WTC11 (cell line): ENCODE data around the gene TBC1D22A. TPM values are rescaled to one million over a fixed set of nuclear protein-coding genes. Genes with fewer than 3 reads are reported as not detected.

Source experiments
- ATAC-seq: fragments of 200-7000 bp; cut with Tn5 transposase; 2 replicates; pipeline ENCODE4 v1.10.0; 2021; ENCODE audit warnings: mild to moderate bottlenecking, moderate library complexity
- Bru-seq: library from RNA; stranded (reverse); fragments of 400-500 nt; gene quantifications from one replicate; lab custom pipeline; 2021; lab: Mats Ljungman, UMichigan
- CTCF ChIA-PET: fragments of 300-600 bp; sonication (Branson Sonifier 250); formaldehyde crosslinking; loops from one replicate; lab custom pipeline; 2021; ENCODE audit warnings: antibody characterized with exemption; lab: Charles Lee
- POLR2A ChIA-PET: fragments of 350-600 bp; sonication (Branson Sonifier 250); formaldehyde crosslinking; loops from one replicate; lab custom pipeline; 2021; ENCODE audit warnings: antibody characterized with exemption; lab: Charles Lee
- DNase-seq: peaks from one replicate; pipeline ENCODE4 v3.0.0; 2021; ENCODE audit warnings: low spot score
- H3K27ac Mint-ChIP-seq: 2 replicates; pipeline ENCODE4 v1.8.0; 2021; ENCODE audit warnings: mixed read lengths
- H3K27me3 Mint-ChIP-seq: 2 replicates; pipeline ENCODE4 v1.8.0; 2021; ENCODE audit warnings: low read depth, mild to moderate bottlenecking, moderate library complexity, mixed read lengths
- H3K36me3 Mint-ChIP-seq: 2 replicates; pipeline ENCODE4 v1.8.0; 2021; ENCODE audit warnings: mixed read lengths
- H3K4me1 Mint-ChIP-seq: 2 replicates; pipeline ENCODE4 v1.8.0; 2022; ENCODE audit warnings: mixed read lengths
- H3K4me3 Mint-ChIP-seq: 2 replicates; pipeline ENCODE4 v1.8.0; 2021; ENCODE audit warnings: mild to moderate bottlenecking, moderate library complexity, mixed read lengths
- H3K9me3 Mint-ChIP-seq: 2 replicates; pipeline ENCODE4 v1.8.0; 2021; ENCODE audit warnings: mixed read lengths
- ATF1 ChIP-seq: sonication (generic); formaldehyde crosslinking; IDR thresholded peaks from 2 replicates; pipeline ENCODE4 v1.8.1; 2023; ENCODE audit warnings: mild to moderate bottlenecking, moderate library complexity, missing genetic modification reagents
- ATF6 ChIP-seq: sonication (generic); formaldehyde crosslinking; IDR thresholded peaks from 2 replicates; pipeline ENCODE4 v1.8.1; 2023; ENCODE audit warnings: mild to moderate bottlenecking, missing genetic modification reagents
- CBFB ChIP-seq: sonication (generic); formaldehyde crosslinking; IDR thresholded peaks from 2 replicates; pipeline ENCODE4 v1.8.1; 2022; ENCODE audit warnings: mild to moderate bottlenecking, low read depth, missing genetic modification reagents
- CDX4 ChIP-seq: fragments of 250-450 bp; sonication (Bioruptor Pico); IDR thresholded peaks from 2 replicates; pipeline ENCODE4 v1.9.0; 2021; ENCODE audit warnings: moderate library complexity, mild to moderate bottlenecking, inconsistent platforms, borderline replicate concordance
- CTCF ChIP-seq: fragments of 200-600 bp; IDR thresholded peaks from 2 replicates; pipeline ENCODE4 v1.8.0; 2022; ENCODE audit warnings: antibody characterized with exemption
- E2F1 ChIP-seq: sonication (generic); formaldehyde crosslinking; IDR thresholded peaks from 2 replicates; pipeline ENCODE4 v1.8.0; 2022; ENCODE audit warnings: mild to moderate bottlenecking, missing genetic modification reagents
- E2F4 ChIP-seq: sonication (generic); formaldehyde crosslinking; IDR thresholded peaks from 2 replicates; pipeline ENCODE4 v1.8.1; 2022; ENCODE audit warnings: low read depth, mild to moderate bottlenecking, moderate library complexity, missing genetic modification reagents, borderline replicate concordance
- HMGA2 ChIP-seq: fragments of 250-450 bp; sonication (Bioruptor Pico); IDR thresholded peaks from 2 replicates; pipeline ENCODE4 v1.4.0; 2021; ENCODE audit warnings: mild to moderate bottlenecking, moderate library complexity
- NFYB ChIP-seq: sonication (generic); formaldehyde crosslinking; conservative IDR thresholded peaks from 2 replicates; pipeline ENCODE4 v1.8.0; 2022; ENCODE audit warnings: low read depth, missing genetic modification reagents
- NR2C2 ChIP-seq: sonication (generic); formaldehyde crosslinking; IDR thresholded peaks from 2 replicates; pipeline ENCODE4 v1.8.0; 2022; ENCODE audit warnings: mild to moderate bottlenecking, missing genetic modification reagents
- PRDM15 ChIP-seq: sonication (generic); formaldehyde crosslinking; IDR thresholded peaks from 2 replicates; pipeline ENCODE4 v1.8.0; 2022; ENCODE audit warnings: missing genetic modification reagents
- PRRX2 ChIP-seq: fragments of 250-450 bp; sonication (Bioruptor Pico); IDR thresholded peaks from 2 replicates; pipeline ENCODE4 v1.8.0; 2021; ENCODE audit warnings: mild to moderate bottlenecking
- TEAD4 ChIP-seq: sonication (generic); formaldehyde crosslinking; IDR thresholded peaks from 2 replicates; pipeline ENCODE4 v1.8.0; 2022; ENCODE audit warnings: mild to moderate bottlenecking, missing genetic modification reagents
- USF1 ChIP-seq: sonication (generic); formaldehyde crosslinking; IDR thresholded peaks from 2 replicates; pipeline ENCODE4 v1.8.0; 2022; ENCODE audit warnings: mild to moderate bottlenecking, missing genetic modification reagents
- USF2 ChIP-seq: sonication (generic); formaldehyde crosslinking; IDR thresholded peaks from 2 replicates; pipeline ENCODE4 v1.8.1; 2023; ENCODE audit warnings: mild to moderate bottlenecking, missing genetic modification reagents, moderate library complexity
- ZNF232 ChIP-seq: sonication (generic); formaldehyde crosslinking; IDR thresholded peaks from 2 replicates; pipeline ENCODE4 v1.8.0; 2022; ENCODE audit warnings: mild to moderate bottlenecking, missing genetic modification reagents
- ZNF671 ChIP-seq: fragments of 250-450 bp; sonication (Bioruptor Pico); IDR thresholded peaks from 2 replicates; pipeline ENCODE4 v1.8.0; 2021; ENCODE audit warnings: mild to moderate bottlenecking
- ZSCAN18 ChIP-seq: fragments of 250-450 bp; sonication (Bioruptor Pico); IDR thresholded peaks from 2 replicates; pipeline ENCODE4 v2.1.2; 2022; ENCODE audit warnings: mild to moderate bottlenecking, moderate library complexity
- long read RNA-seq, 3 experiments: library from RNA in 1 of 3; library from capped mRNA in 1 of 3; library from polyadenylated mRNA in 1 of 3; unstranded in 2 of 3; stranded (forward) in 1 of 3; transcript quantifications; one replicate each; pipeline ENCODE4 v2.0.0, GENCODE V29; 2021
- total RNA-seq: library from RNA; stranded (reverse); gene quantifications from 3 replicates; pipeline ENCODE4 v1.2.3, GENCODE V29; 2021

The TBC1D22A gene
- 18.1 to 21.0 TPM (median 19.1 TPM) in 3 replicates for total RNA-seq
- Bru-seq, nascent RNA = percentile 64 among the genes with signal in this experiment
- long read RNA-seq, experiment 1, transcript TBC1D22A-201 (13 exons, 3,787 nt) = major isoform, 53 of 82 reads
- long read RNA-seq, experiment 1, partial matches to known transcripts = 3 of 82 reads
- long read RNA-seq, experiment 1, other reads (novel, unspliced or antisense) = 25 of 82 reads
- long read RNA-seq, experiment 2, transcript TBC1D22A-201 (13 exons, 3,787 nt) = major isoform, 7 of 22 reads
- long read RNA-seq, experiment 2, partial matches to known transcripts = 7 of 22 reads
- long read RNA-seq, experiment 2, other reads (novel, unspliced or antisense) = 6 of 22 reads
- long read RNA-seq, experiment 3, transcript TBC1D22A-201 (13 exons, 3,787 nt) = major isoform, 15 of 24 reads
- long read RNA-seq, experiment 3, partial matches to known transcripts = 3 of 24 reads
- long read RNA-seq, experiment 3, other reads (novel, unspliced or antisense) = 6 of 24 reads

GRCh38 chr22:46762238-46763050 lies at the start of gene TBC1D22A:
TSS of gene TBC1D22A (plus strand) at chr22:46762650. CDS start at chr22:46762787, 137 bp downstream.
- no peaks in the 10 kb centered on the region for H3K27me3 Mint-ChIP-seq
- H3K4me1 Mint-ChIP-seq = peaks cover 20% of the 10 kb centered on the region
- ATAC-seq (peak; percentile 85), DNase-seq (peak; percentile 94)
- H3K27ac Mint-ChIP-seq = peak within 1 kb of the TSS; percentile 99
- peaks cover 5% of the 10 kb centered on the region for H3K36me3 Mint-ChIP-seq
- POLR2A ChIA-PET = interaction anchor here (0.7 to 1.4 kb wide), 6 partner anchors 12 to 164 kb away, joined by 3 to 6 read pairs (median 4); no protein-coding TSS in a partner anchor
- CTCF ChIA-PET = interaction anchor here (1.0 to 2.0 kb wide), 9 partner anchors 11 to 394 kb away, joined by 3 to 23 read pairs (median 5); partner anchors contain the start of gene CERK
- H3K9me3 Mint-ChIP-seq = peaks cover 2% of the 10 kb centered on the region
- H3K4me3 Mint-ChIP-seq = peak within 1 kb of the TSS; percentile 99
- TF ChIP-seq NFYB (CRISPR knock-in tag) = no peak
- 0 out of 2 replicates have a peak, but pooled peaks have one; percentile 18 for TF ChIP-seq ZNF232 (CRISPR knock-in tag)
- no peak for TF ChIP-seq ATF6
- TF ChIP-seq TEAD4 (CRISPR knock-in tag) = no peak
- no peak for TF ChIP-seq HMGA2 (CRISPR knock-in tag)
- TF ChIP-seq PRRX2 (CRISPR knock-in tag) = no peak
- TF ChIP-seq CTCF = no peak
- no peak for TF ChIP-seq ZSCAN18 (CRISPR knock-in tag)
- TF ChIP-seq USF1 (CRISPR knock-in tag) = peak; percentile 66; the same call in 1 of the 2 replicates
- TF ChIP-seq E2F1 (CRISPR knock-in tag) = no peak
- peak; percentile 95 for TF ChIP-seq NR2C2 (CRISPR knock-in tag)
- TF ChIP-seq ZNF671 = no peak
- TF ChIP-seq CBFB = 0 out of 2 replicates have a peak, but pooled peaks have one; percentile 28
- no peak; the same call in 1 of the 2 replicates for TF ChIP-seq E2F4
- no peak; the same call in 1 of the 2 replicates for TF ChIP-seq ATF1 (CRISPR knock-in tag)
- no peak for TF ChIP-seq PRDM15
- peak; percentile 55 for TF ChIP-seq USF2 (CRISPR knock-in tag)
- TF ChIP-seq CDX4 (CRISPR knock-in tag) = no peak
